Endothelial cell (in vitro differentiated cells): ENCODE measurements around the gene KDM4C. TPM values are rescaled to one million over a fixed set of nuclear protein-coding genes. Genes with fewer than 3 reads are reported as not detected.

Experiments
- DNase-seq: peaks from one replicate; pipeline ENCODE4 v3.0.0; 2021; ENCODE audit warnings: low spot score
- H3K27ac Mint-ChIP-seq: one replicate; pipeline ENCODE4 v1.8.0; 2021; ENCODE audit warnings: mixed read lengths, inconsistent platforms; ENCODE audit not compliant: unreplicated experiment
- H3K27me3 Mint-ChIP-seq: one replicate; pipeline ENCODE4 v1.8.0; 2021; ENCODE audit warnings: mild to moderate bottlenecking, moderate library complexity, mixed read lengths, inconsistent platforms; ENCODE audit not compliant: unreplicated experiment
- H3K36me3 Mint-ChIP-seq: one replicate; pipeline ENCODE4 v1.8.0; 2021; ENCODE audit warnings: mild to moderate bottlenecking, low read depth, mixed read lengths, inconsistent platforms; ENCODE audit not compliant: unreplicated experiment
- H3K4me1 Mint-ChIP-seq: one replicate; pipeline ENCODE4 v1.8.0; 2021; ENCODE audit warnings: mild to moderate bottlenecking, mixed read lengths, inconsistent platforms; ENCODE audit not compliant: unreplicated experiment
- H3K4me3 Mint-ChIP-seq: one replicate; pipeline ENCODE4 v1.8.0; 2021; ENCODE audit warnings: mild to moderate bottlenecking, mixed read lengths, inconsistent platforms; ENCODE audit not compliant: unreplicated experiment
- H3K9me3 Mint-ChIP-seq: one replicate; pipeline ENCODE4 v1.8.0; 2021; ENCODE audit warnings: mixed read lengths, inconsistent platforms; ENCODE audit not compliant: unreplicated experiment
- total RNA-seq: library from RNA; stranded (reverse); fragmentation: NEBNext Ultra II Directional; extraction: Animal tissue kit (Norgen Biotek cat#: 25700); gene quantifications from one replicate; pipeline ENCODE4 v1.2.1, GENCODE V29; 2021; ENCODE audit not compliant: unreplicated experiment
- TF ChIP-seq, protein P1 (sequence below): fragments of 200-600 bp; sonication (generic); IDR thresholded peaks from one replicate; pipeline ENCODE4 v1.5.0; 2021; ENCODE audit warnings: antibody characterized with exemption; ENCODE audit not compliant: unreplicated experiment

The KDM4C gene
- total RNA-seq, 1 donor from 2014 or later, result 21.0 TPM

DNA sequence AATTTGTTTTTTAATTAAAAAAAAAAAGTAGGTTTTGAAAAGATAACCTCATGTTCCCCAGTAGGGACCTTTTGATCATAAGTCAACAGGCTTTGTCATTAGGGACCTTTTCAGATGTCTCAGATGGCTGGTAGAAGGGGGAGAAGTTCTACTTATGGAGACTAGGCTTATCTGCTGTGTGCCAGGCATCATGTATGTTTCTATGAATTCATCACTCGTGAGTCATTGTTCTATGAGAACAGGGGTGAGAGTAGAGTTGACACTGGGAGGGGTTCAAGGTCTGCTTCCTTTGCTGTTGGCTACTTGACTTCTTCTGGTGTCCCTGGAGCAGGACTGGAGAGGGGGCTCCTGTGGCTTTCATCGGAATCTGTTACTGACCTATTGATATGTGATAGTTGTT lies 138.8 kb downstream of the KDM4C start:
- Mint-ChIP-seq H3K4me1 (no peaks in the 10 kb centered on the region), H3K27ac (no peak overlapping the region), H3K9me3 (no peaks in the 10 kb centered on the region), H3K4me3 (no peak overlapping the region), H3K36me3 (no peaks in the 10 kb centered on the region), H3K27me3 (no peaks in the 10 kb centered on the region)
- DNase-seq, result no peak
- TF ChIP-seq, protein P1, sequence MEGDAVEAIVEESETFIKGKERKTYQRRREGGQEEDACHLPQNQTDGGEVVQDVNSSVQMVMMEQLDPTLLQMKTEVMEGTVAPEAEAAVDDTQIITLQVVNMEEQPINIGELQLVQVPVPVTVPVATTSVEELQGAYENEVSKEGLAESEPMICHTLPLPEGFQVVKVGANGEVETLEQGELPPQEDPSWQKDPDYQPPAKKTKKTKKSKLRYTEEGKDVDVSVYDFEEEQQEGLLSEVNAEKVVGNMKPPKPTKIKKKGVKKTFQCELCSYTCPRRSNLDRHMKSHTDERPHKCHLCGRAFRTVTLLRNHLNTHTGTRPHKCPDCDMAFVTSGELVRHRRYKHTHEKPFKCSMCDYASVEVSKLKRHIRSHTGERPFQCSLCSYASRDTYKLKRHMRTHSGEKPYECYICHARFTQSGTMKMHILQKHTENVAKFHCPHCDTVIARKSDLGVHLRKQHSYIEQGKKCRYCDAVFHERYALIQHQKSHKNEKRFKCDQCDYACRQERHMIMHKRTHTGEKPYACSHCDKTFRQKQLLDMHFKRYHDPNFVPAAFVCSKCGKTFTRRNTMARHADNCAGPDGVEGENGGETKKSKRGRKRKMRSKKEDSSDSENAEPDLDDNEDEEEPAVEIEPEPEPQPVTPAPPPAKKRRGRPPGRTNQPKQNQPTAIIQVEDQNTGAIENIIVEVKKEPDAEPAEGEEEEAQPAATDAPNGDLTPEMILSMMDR, result no peak

DNA sequence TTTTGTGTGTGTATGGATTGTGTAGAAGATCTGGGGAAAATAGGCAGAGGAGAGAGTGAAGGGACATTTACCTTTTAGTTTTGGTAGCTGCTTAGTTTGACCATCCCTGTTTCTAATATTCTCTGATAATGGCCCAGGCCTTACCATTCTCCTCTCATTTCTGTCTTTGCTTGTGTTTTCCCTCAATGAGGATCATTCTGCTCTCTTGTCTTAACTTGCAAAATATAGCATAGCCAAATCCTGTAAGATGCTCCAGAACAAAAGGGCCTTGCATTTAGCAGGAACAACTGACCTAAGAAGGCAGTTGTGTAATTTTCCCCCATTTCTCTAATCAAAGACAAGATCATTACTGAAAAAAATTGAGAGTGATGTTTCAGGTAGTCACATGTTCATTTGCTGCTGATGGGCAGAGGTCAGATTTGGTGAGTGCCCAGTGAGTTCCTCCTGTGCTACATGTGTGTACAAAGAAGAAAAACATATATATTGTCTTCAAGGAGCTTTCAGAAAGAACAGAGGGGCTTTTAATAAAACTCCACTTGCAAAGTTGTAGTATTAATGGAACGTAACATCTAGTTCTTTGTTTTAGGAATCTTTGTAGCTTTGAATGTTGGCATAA lies 139.5 kb downstream of the KDM4C start:
- Mint-ChIP-seq H3K27me3 (no peaks in the 10 kb centered on the region), H3K4me3 (no peak overlapping the region), H3K36me3 (no peaks in the 10 kb centered on the region), H3K27ac (no peak overlapping the region), H3K9me3 (no peaks in the 10 kb centered on the region), H3K4me1 (no peaks in the 10 kb centered on the region)
- TF ChIP-seq, protein P1, result no peak
- no peak for DNase-seq

DNA sequence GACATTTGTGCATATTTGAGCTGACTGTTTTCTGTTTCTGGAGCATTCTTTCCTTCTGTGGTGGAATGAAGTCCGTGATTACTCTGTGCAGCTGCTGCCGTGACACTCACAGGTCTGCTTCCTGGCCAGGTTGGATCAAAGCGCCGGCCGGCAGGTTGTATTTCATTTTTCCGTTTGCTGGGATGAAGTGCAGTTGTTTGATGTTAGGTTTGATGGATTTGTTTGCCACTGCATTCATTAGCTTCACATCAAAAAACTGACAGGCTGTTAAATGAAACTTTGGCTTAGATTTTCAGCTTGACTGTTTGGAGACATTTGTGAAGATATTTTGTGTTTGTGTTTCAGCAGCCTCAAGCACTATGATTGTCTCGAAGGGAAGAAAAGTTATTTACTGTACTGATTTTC lies 140.1 kb downstream of the KDM4C start:
- H3K36me3 Mint-ChIP-seq, result no peaks in the 10 kb centered on the region

DNA sequence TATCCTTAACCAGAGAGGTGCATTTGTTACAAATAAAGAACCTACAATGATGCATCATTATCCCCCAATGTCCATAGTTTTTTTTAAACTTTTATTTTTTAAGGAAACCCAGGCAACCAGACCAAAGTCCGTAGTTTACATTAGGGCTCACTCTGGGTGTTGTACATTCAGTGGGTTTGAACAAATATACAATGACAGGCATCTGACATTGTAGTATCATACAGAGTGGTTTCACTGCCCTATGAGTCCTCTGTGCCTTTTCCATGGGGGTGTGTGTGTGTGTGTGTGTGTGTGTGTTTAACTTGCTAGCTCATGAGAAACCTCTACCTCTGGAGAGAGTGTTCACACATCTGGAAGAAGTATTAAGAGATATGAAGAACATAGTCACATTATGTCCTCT lies 141.5 kb downstream of the KDM4C start:
- Mint-ChIP-seq H3K4me1 (no peaks in the 10 kb centered on the region), H3K36me3 (no peaks in the 10 kb centered on the region), H3K9me3 (no peaks in the 10 kb centered on the region), H3K27me3 (no peaks in the 10 kb centered on the region), H3K27ac (no peak overlapping the region), H3K4me3 (no peak overlapping the region)
- no peak for DNase-seq
- TF ChIP-seq, protein P1, result no peak

More for the DNA sequence above, 140.1 kb downstream of the KDM4C start:
- no peak for DNase-seq
- TF ChIP-seq, protein P1, result no peak
- Mint-ChIP-seq H3K27me3 (no peaks in the 10 kb centered on the region), H3K9me3 (no peaks in the 10 kb centered on the region), H3K4me1 (no peaks in the 10 kb centered on the region), H3K4me3 (no peak overlapping the region), H3K27ac (no peak overlapping the region)

DNA sequence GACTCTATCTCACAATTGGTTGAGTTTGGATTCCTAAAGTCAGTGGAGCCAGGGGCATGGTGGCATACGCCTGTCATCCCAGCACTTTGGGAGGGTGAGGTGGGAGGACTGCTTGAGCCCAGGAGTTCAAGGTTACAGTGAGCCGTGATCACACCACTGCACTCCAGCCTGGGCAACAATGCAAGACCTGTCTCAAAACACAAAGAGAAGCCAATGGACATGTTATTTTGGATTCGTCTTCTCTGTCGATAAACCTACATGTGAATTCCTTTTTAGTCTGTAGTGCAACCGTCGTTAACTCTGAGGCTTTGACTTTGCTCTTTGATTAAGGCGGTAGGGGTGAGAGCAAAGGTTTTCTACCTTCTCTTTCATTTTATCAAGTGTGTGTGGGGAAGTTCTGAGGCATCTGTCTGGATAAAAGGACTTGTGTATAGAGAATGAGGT lies 142.7 kb downstream of the KDM4C start:
- Mint-ChIP-seq H3K4me1 (no peaks in the 10 kb centered on the region), H3K27me3 (no peaks in the 10 kb centered on the region), H3K9me3 (no peaks in the 10 kb centered on the region), H3K4me3 (no peak overlapping the region), H3K27ac (no peak overlapping the region), H3K36me3 (no peaks in the 10 kb centered on the region)
- DNase-seq, result no peak
- TF ChIP-seq, protein P1, result no peak
